Inferior parietal cortex (tissue), 1 donor: ENCODE results near the gene MKKS.
"Not testable (repeated sequence)": the region's sequence is repeated elsewhere in the genome, so short reads cannot be mapped to it uniquely, and the experiment has no call there.

Source experiments
- DNase-seq: peaks from one replicate; pipeline ENCODE4 v3.0.0-alpha.2; 2016; ENCODE audit errors: extremely low spot score

MKKS gene

GRCh38 chr20:10412591-10413408, 21.2 kb downstream of the MKKS start:
- DNase-seq: no peak

DNA sequence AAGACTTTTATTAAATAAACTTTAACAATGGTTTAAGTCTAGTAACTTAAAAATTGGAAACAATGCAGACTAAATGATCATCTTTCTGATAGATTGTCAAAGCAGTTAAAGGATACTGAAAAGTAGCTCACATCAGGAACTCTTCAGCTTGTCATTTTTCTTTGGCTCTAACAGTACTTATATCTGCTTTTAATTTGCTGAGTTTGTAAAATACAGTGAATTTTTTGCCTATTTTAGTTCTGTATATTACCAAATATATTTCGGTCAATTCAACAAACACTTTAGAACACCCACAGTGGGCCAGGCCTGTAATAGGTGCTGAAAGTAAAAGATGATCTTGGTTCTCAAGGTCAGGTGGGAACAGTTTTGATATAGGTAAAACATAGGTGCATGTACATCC, 22.3 kb downstream of the MKKS start:
- no peak for DNase-seq

DNA sequence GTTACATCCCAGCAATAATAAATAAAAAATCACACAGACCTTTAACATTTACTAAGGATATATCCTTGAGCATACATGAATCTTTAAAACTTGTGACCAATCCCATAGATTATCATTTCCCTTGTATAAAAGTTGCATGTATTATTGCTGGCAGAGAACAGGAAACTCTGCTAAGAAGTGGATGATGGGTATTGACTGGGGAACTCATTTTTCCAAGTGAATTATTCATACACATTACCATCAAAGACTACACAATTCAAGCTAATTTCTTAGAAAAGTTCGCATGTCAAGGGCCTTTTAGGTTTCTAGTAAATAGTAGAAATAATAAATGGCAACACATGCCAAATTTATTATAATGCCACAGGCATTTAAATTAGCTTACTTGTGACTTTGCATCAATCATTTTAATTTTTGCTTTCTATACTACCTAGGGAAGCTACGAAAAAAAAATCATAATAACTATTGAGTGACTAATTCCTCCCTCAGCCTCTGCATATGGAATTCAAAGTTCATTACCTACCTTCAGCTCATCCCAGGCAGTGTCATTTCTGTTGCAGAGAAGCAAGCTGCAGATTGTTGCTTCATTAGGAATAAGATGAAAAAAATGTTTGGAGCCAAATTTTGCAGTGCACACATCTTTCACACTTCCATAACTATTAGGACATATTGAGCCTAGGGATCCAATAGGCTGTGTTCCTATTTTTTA, 25.8 kb downstream of the MKKS start:
- no peak for DNase-seq

DNA sequence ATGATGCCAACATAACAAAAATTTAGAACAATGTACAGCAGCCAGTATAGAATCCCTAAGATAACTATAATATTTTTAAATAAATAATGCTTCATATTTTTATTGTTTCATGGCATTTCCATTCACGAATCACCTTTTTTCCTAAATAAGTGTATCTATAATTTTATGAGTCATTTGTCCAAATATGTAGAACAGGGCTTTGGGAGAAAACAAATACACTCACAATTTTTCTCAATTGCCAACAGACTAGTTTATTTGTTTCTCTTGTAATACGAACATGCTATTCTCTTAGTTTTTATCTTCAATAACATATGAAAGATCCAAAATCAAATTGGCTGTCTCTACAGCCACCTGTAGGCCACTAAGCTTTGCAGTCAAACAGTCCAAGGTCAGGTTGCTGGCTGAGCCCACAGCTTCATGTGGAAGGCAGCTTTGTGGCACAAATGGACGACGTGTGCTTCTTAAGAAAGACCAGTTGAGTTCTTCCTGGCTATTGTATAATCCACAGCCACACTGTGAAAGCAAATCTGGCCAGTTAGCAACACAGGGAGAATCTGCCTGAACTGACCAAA, 29.0 kb downstream of the MKKS start:
- no peak for DNase-seq

DNA sequence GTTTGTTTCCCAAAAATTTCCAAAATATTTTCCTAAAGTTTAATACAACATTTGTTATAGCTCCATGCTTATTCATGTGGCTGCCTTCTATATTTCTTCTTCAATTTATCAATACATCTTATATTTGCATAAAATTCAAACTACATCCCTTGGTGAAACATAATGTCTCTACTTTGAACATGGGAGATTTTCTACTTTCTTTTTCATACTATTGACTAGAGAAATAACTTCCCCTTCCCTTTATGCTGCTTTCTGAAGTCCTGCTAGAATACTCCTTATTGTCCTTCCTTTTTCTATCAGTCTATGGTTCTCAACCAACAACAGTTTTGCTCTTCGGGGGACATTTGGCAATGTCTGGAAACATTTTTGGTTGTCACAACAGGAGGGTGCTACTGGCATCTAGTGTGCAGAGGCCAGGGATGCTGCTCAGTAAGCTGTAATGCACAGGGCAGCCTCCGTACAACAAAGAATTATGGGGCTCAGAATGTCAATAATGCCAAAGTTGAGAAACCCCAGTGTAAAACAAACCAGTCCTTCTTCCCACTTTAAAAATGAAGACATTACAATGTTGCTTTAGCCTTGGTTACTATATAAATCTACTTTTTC, 29.9 kb downstream of the MKKS start:
- DNase-seq: no peak

GRCh38 chr20:10402938-10403608, 30.9 kb downstream of the MKKS start:
- no peak for DNase-seq

DNA sequence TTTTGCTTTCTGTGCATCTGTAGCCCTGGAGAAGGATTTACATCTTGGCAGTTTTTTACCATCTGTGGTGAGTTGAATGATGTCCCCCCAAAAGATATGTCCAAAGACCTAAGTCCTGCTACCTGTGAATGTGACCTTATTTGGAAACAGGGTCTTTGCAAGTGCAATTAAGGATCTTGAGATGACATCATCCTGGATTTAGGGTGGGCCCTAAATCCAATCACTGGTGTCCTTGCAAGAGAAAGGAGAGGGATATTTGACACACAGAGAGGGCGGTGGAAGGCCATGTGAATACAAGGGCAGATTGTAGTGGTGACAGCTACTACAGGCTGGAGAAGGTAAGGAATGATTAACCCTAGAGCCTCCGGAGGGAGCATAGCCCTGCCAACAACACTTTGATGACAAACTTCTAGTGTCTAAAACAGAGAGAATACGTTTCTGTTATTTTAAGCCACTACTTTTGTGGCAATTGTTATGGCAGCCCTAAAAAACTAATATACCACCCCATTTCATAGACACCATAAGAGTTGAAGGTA, 35.1 kb downstream of the MKKS start:
- no peak for DNase-seq

DNA sequence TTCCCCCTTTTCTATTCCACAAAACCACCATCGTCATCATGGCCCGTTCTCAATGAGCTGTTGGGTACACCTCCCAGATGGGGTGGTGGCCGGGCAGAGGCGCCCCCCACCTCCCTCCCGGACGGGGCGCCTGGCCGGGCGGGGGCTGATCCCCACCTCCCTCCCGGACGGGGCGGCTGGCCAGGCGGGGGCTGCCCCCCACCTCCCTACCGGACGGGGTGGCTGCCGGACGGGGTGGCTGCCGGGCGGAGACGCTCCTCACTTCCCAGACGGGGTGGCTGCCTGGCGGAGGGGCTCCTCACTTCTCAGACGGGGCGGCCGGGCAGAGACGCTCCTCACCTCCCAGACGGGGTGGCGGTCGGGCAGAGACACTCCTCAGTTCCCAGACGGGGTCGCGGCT, 39.3 kb downstream of the MKKS start:
- DNase-seq: not testable (repeated sequence)

DNA sequence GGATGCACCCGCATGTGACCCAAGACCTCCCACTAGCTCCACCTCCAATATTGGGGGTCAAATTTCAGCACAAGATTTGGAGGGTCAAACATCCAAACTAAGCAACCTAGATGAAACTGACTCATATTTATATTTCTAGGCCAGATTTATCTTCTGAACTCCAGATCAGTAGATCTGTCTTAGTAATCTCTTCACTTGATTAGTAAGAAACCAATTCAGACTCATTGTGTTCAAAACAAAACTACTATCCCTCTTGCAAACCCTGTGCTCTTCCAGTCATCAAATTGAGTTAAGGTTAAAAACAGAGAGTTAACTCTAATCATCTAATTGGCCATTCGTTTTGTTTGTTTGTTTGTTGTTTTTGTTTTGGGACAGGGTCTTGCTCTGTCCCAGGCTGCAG, 43.3 kb downstream of the MKKS start:
- no peak for DNase-seq

- DNase-seq: no peak
Observed at GRCh38 chr20:10388597-10388996, 45.4 kb downstream of the MKKS start.

DNA sequence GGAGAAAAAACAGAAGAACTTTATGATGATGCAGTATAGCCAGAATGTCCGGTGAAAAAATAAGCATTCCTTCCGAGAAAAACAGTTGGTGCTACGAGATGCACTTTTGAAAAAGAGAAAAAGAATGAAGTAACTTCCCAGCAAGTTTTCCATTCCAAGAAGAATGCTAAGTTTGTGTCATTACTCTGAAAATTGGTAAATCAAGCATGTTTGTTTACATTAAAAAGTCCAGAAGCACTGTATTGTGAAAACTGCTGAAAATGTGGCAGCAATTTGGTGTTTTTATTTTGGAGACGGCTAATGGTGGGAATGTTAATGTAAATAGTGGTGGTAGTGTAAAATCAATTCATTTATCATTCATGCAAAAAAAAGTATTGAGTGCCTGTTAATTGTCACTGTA, 46.3 kb downstream of the MKKS start:
- no peak for DNase-seq

- DNase-seq: no peak
Observed at GRCh38 chr20:10385850-10386544, 48.0 kb downstream of the MKKS start.

GRCh38 chr20:10381477-10381876, 52.5 kb downstream of the MKKS start:
- no peak for DNase-seq

- no peak for DNase-seq
Observed at GRCh38 chr20:10379761-10380160, 54.3 kb downstream of the MKKS start.

DNA sequence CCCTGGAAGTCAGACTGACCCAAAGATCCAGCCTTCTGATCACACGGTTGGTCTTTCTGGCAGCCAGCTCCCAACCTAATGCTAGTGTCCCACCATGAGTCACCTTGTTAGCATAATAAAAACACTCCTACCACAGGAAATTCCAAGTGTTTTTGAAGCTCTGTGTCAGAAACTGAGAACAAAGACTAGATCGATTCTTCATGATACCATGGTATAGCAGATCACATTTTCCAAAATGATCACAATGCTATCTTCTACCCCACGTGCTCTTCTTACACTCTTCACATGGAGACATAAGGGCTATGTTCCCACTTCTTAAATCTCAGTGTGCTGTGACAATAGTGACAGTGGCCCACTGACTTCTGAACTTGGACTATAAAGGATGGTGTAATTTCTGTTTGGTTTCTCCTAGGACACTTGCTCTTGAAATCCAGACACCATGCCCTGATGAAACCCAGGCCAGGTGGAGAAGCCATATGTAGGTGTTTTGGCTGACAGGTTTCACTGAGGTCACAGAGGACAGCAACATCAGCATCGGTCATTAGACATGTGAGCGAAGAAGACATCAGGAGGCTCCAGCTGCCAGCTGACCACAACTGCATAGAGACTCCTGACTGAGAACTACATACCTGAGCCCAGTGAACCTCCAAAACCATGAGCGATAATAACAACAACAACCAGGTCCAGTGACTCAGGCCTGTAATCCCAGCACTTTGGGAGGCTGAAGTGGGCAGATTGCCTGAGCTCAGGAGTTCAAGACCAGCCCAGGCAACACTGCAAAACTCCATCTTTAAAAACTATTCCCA, 57.5 kb downstream of the MKKS start:
- no peak for DNase-seq

GRCh38 chr20:10375191-10375590, 58.8 kb downstream of the MKKS start:
- DNase-seq: no peak

GRCh38 chr20:10374036-10374435, 60.0 kb downstream of the MKKS start:
- no peak for DNase-seq

DNA sequence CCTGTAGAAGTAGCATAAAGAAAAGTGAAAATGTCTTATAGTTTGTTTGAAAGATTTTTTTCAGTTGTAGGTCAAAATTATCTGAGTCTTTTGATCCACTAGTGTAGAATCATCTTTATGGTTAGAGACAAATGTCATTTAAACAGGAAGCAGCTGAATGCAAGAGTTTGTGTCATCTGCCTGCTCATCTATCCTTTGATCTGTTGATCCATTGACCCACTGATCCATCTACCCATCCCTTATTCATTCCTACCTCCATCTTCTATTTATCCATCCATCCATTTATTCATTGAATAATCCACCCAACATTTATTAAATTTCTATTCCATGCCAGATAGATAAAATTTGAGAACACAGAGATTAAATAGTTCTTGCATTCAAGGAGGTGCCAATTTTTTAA, 62.6 kb downstream of the MKKS start:
- DNase-seq: no peak

DNA sequence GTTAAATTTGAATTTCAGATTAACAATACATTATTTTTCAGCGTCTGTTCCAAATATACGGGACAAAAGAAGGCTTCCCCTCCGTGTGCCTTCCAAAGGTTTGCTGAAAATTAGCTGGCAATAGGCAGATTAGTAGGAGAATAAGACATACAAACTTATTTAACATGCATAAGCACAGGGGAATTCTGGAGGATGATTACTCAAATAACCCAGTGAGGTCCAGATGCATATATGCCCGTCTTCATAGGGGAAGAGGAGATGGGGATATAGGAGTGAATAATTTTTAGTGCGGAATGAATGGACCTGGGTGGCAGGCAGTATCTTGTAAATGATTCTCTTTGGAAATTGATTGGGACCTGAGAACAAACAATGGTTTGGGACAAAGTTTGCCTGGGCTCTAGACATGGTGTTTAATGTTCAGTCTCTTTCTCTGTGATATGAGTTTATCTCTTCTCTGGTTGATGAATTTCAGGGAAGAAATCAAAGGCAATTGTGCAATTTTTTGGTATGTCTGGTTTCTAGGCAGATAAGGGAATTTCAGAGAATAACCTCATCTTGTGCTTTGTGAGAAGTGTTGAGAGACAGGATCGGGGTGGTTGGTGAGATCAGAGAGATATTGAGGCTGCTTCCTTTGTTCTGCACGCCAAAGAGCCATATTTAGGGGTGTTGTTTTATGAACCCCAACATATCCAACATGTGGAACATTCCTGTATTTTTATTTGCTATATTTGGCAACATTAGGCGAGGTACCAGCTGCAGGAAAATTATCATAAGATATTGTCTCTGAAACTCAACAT, 63.7 kb downstream of the MKKS start:
- DNase-seq: no peak

GRCh38 chr20:10369723-10370090, 64.3 kb downstream of the MKKS start:
- DNase-seq: no peak
